ENCODE data around the gene LIPG.

- TF ChIP-seq CTCF (optimal IDR thresholded peaks at IDR 0.05 in 1 of 3, IDR thresholded peaks at IDR 0.05 in 1 of 3, conservative IDR thresholded peaks at IDR 0.05 in 1 of 3; ENCODE audit: extremely low read depth in 1 of 3, insufficient read depth in 2 of 3, low read length in 3 of 3) (no peak), EZH2 (IDR thresholded peaks at IDR 0.05; ENCODE audit: low read length) (no peak)
Observed at GRCh38 chr18:49565612-49566011, 3.8 kb downstream of the LIPG start.

Data from keratinocyte (primary cell).